Neural cell (in vitro differentiated cells): ENCODE data around the gene NPLOC4. TPM values are rescaled to one million over a fixed set of nuclear protein-coding genes. Genes with fewer than 3 reads are reported as not detected.

Source experiments
- H2AFZ ChIP-seq: fragments of 200-600, 300-800 bp; sonication (generic), shearing (Covaris generic); 2 replicates; pipeline ENCODE4 v1.6.0; 2014; ENCODE audit warnings: low read depth, mild to moderate bottlenecking, antibody characterized with exemption, low read length, moderate library complexity
- H3F3A ChIP-seq: fragments of 200-600 bp; shearing (Covaris generic); 2 replicates; pipeline ENCODE4 v1.6.1; 2016; ENCODE audit warnings: mild to moderate bottlenecking, moderate library complexity, mixed read lengths, antibody characterized with exemption, low read length; ENCODE audit not compliant: insufficient read depth, poor library complexity, severe bottlenecking
- H3K27ac ChIP-seq: fragments of 200-600, 300-800 bp; sonication (generic), shearing (Covaris generic); 2 replicates; pipeline ENCODE4 v1.5.1; 2014; ENCODE audit warnings: mild to moderate bottlenecking, low read length, moderate library complexity
- H3K27me3 ChIP-seq: fragments of 300-800, 200-600 bp; sonication (generic), shearing (Covaris generic); 2 replicates; pipeline ENCODE4 v1.6.0; 2014; ENCODE audit warnings: mild to moderate bottlenecking, low read depth, low read length, moderate library complexity; ENCODE audit not compliant: insufficient read depth
- H3K36me3 ChIP-seq: fragments of 300-800, 200-600 bp; sonication (generic), shearing (Covaris generic); 2 replicates; pipeline ENCODE4 v1.5.1; 2014; ENCODE audit warnings: mild to moderate bottlenecking, antibody characterized with exemption, low read length, moderate library complexity; ENCODE audit not compliant: insufficient read depth
- H3K4me2 ChIP-seq: fragments of 300-800, 200-600 bp; sonication (generic), shearing (Covaris generic); 2 replicates; pipeline ENCODE4 v1.6.0; 2014; ENCODE audit warnings: mild to moderate bottlenecking, low read length
- H3K4me3 ChIP-seq: fragments of 300-800, 200-600 bp; sonication (generic), shearing (Covaris generic); 2 replicates; pipeline ENCODE4 v1.5.1; 2014; ENCODE audit warnings: mild to moderate bottlenecking, low read length, moderate library complexity
- H3K79me2 ChIP-seq: fragments of 200-600 bp; shearing (Covaris generic); replicated peaks from 2 replicates; pipeline ENCODE4 v1.6.0; 2014; ENCODE audit warnings: mild to moderate bottlenecking, low read length, moderate library complexity; ENCODE audit not compliant: insufficient read depth
- H3K9ac ChIP-seq: fragments of 300-800, 200-600 bp; sonication (generic), shearing (Covaris generic); 2 replicates; pipeline ENCODE4 v1.6.1; 2016; ENCODE audit warnings: mild to moderate bottlenecking, low read length, mixed read lengths
- H3K9me2 ChIP-seq: fragments of 200-600 bp; shearing (Covaris generic); 2 replicates; pipeline ENCODE4 v1.6.1; 2016; ENCODE audit warnings: mild to moderate bottlenecking, low read length, mixed read lengths; ENCODE audit not compliant: insufficient read depth
- H3K9me3 ChIP-seq: fragments of 200-600, 300-800 bp; sonication (generic), shearing (Covaris generic); 2 replicates; pipeline ENCODE4 v1.6.1; 2016; ENCODE audit warnings: mild to moderate bottlenecking, mixed run types, low read length, moderate library complexity, mixed read lengths
- H4K20me1 ChIP-seq: fragments of 200-600 bp; shearing (Covaris generic); 2 replicates; pipeline ENCODE4 v1.6.1; 2016; ENCODE audit warnings: mild to moderate bottlenecking, mixed run types; ENCODE audit not compliant: insufficient read depth
- EP300 ChIP-seq: fragments of 450-650 bp; conservative IDR thresholded peaks from 2 replicates; pipeline ENCODE4 v1.6.1; 2014; ENCODE audit warnings: antibody characterized with exemption, mild to moderate bottlenecking, moderate library complexity; ENCODE audit not compliant: poor library complexity, severe bottlenecking
- EZH2 ChIP-seq: fragments of 200-600, 300-800 bp; shearing (Covaris generic), sonication (generic); IDR thresholded peaks from 2 replicates; pipeline ENCODE4 v1.6.1; 2014; ENCODE audit warnings: antibody characterized with exemption, low read length, borderline replicate concordance, mild to moderate bottlenecking; ENCODE audit not compliant: insufficient read depth, poor library complexity, severe bottlenecking
- MXI1 ChIP-seq: fragments of 450-650 bp; conservative IDR thresholded peaks from 2 replicates; pipeline ENCODE4 v1.6.1; 2014; ENCODE audit warnings: antibody characterized with exemption, mild to moderate bottlenecking; ENCODE audit not compliant: poor library complexity, severe bottlenecking
- POLR2AphosphoS5 ChIP-seq: IDR thresholded peaks from 2 replicates; pipeline ENCODE4 v1.6.1; 2012
- RAD21 ChIP-seq: fragments of 450-650 bp; conservative IDR thresholded peaks from 2 replicates; pipeline ENCODE4 v1.6.1; 2014; ENCODE audit warnings: antibody characterized with exemption, mild to moderate bottlenecking, moderate library complexity
- REST ChIP-seq: IDR thresholded peaks from 2 replicates; pipeline ENCODE4 v1.6.1; 2012; ENCODE audit warnings: borderline replicate concordance
- SMC3 ChIP-seq: fragments of 450-650 bp; conservative IDR thresholded peaks from 2 replicates; pipeline ENCODE4 v1.6.1; 2014; ENCODE audit warnings: antibody characterized with exemption, mild to moderate bottlenecking, moderate library complexity; ENCODE audit not compliant: poor library complexity
- TAF1 ChIP-seq: IDR thresholded peaks from 2 replicates; pipeline ENCODE4 v1.6.1; 2012; ENCODE audit warnings: low read depth
- polyA plus RNA-seq: library from polyadenylated mRNA; depleted of rRNA; stranded (reverse); fragments of >200 nt; gene quantifications from 2 replicates; pipeline ENCODE4 v1.2.3, GENCODE V29; 2014
- TF ChIP-seq, protein P1 (sequence below): fragments of 450-650 bp; IDR thresholded peaks from 2 replicates; pipeline ENCODE4 v1.5.1; 2014; ENCODE audit warnings: antibody characterized with exemption, mild to moderate bottlenecking, moderate library complexity; ENCODE audit not compliant: poor library complexity, severe bottlenecking

NPLOC4 gene
- polyA plus RNA-seq, 1 donor from 2014 or later, result 32.3 TPM

GRCh38 chr17:81511804-81512561, 124.9 kb downstream of the NPLOC4 start:
- H3K27ac ChIP-seq, result peak overlapping the region; percentile 96
- no peaks in the 10 kb centered on the region for H3K27me3 ChIP-seq
- no peak overlapping the region for H3K4me2 ChIP-seq
- H3K36me3 ChIP-seq, result peaks cover 31% of the 10 kb centered on the region
- no peak overlapping the region for H2AFZ ChIP-seq
- no peaks in the 10 kb centered on the region for H3K9me2 ChIP-seq
- peaks cover 16% of the 10 kb centered on the region for H3F3A ChIP-seq
- H4K20me1 ChIP-seq, result peaks cover 49% of the 10 kb centered on the region
- TF ChIP-seq MXI1 (peak; percentile 46), REST (peak; percentile 60), SMC3 (no peak), POLR2AphosphoS5 (peak; percentile 75), EP300 (no peak), TAF1 (no peak)
- peak overlapping the region; percentile 99 for H3K9ac ChIP-seq
- H3K4me3 ChIP-seq, result peak overlapping the region; percentile 99
- peaks cover 79% of the 10 kb centered on the region for H3K79me2 ChIP-seq
- H3K9me3 ChIP-seq, result no peaks in the 10 kb centered on the region

- peaks cover 16% of the 10 kb centered on the region for H3F3A ChIP-seq
- H3K9ac ChIP-seq, result peak overlapping the region; percentile 99
- H3K79me2 ChIP-seq, result peaks cover 74% of the 10 kb centered on the region
- H3K4me2 ChIP-seq, result peak overlapping the region; percentile 15
- peak overlapping the region; percentile 99 for H3K4me3 ChIP-seq
- H3K9me2 ChIP-seq, result no peaks in the 10 kb centered on the region
- peaks cover 31% of the 10 kb centered on the region for H3K36me3 ChIP-seq
- H3K27ac ChIP-seq, result peak overlapping the region; percentile 96
- H3K9me3 ChIP-seq, result no peaks in the 10 kb centered on the region
- no peaks in the 10 kb centered on the region for H3K27me3 ChIP-seq
- H4K20me1 ChIP-seq, result peaks cover 49% of the 10 kb centered on the region
- no peak for TF ChIP-seq REST
- TF ChIP-seq MXI1, result no peak
- no peak for TF ChIP-seq SMC3
- TF ChIP-seq EP300, result no peak
- TF ChIP-seq EZH2, result no peak
- TF ChIP-seq RAD21, result no peak
- no peak for TF ChIP-seq TAF1
- TF ChIP-seq, protein P1, sequence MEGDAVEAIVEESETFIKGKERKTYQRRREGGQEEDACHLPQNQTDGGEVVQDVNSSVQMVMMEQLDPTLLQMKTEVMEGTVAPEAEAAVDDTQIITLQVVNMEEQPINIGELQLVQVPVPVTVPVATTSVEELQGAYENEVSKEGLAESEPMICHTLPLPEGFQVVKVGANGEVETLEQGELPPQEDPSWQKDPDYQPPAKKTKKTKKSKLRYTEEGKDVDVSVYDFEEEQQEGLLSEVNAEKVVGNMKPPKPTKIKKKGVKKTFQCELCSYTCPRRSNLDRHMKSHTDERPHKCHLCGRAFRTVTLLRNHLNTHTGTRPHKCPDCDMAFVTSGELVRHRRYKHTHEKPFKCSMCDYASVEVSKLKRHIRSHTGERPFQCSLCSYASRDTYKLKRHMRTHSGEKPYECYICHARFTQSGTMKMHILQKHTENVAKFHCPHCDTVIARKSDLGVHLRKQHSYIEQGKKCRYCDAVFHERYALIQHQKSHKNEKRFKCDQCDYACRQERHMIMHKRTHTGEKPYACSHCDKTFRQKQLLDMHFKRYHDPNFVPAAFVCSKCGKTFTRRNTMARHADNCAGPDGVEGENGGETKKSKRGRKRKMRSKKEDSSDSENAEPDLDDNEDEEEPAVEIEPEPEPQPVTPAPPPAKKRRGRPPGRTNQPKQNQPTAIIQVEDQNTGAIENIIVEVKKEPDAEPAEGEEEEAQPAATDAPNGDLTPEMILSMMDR, result no peak
- H2AFZ ChIP-seq, result no peak overlapping the region
Measured at GRCh38 chr17:81511554-81511803, 125.4 kb downstream of the NPLOC4 start.
